Right lobe of liver (tissue), 6 donors: ENCODE data around the gene SOD2. TPM values are rescaled to one million over a fixed set of nuclear protein-coding genes. Genes with fewer than 3 reads are reported as not detected.
A peak's percentile ranks its signal among the peaks of the same experiment; 100 is the strongest.
"Not testable (repeated sequence)": the region's sequence is repeated elsewhere in the genome, so short reads cannot be mapped to it uniquely, and the experiment has no call there.

Experiments
- ATAC-seq, 4 donors: fragments of 200-7000 bp; cut with Tn5 transposase; one replicate each; pipeline ENCODE4 v1.9.1; 2020; ENCODE audit warnings: mild to moderate bottlenecking in 4 of 4, moderate library complexity in 4 of 4
- DNase-seq, 3 donors: peaks; one replicate each; pipeline ENCODE4 v3.0.0-alpha.2; 2020
- H3K27ac ChIP-seq, 3 donors: fragments of 200-600 bp; one replicate each; pipeline ENCODE4 v1.8.0; 2022
- H3K27me3 ChIP-seq, 2 donors: fragments of 200-600 bp; one replicate each; pipeline ENCODE4 v1.8.0; 2022
- H3K36me3 ChIP-seq, 4 donors: fragments of 200-600 bp; sonication (generic) in 1 of 4; one replicate each; pipeline versions ENCODE4 v1.5.1 to v1.8.0; 2017 to 2022; ENCODE audit warnings: control low read depth in 1 of 4
- H3K4me1 ChIP-seq, 4 donors: fragments of 200-600 bp; sonication (generic) in 1 of 4; one replicate each; pipeline versions ENCODE4 v1.5.1 to v1.8.0; 2017 to 2022; ENCODE audit warnings: control low read depth in 1 of 4
- H3K4me3 ChIP-seq, 3 donors: fragments of 200-600 bp; one replicate each; pipeline ENCODE4 v1.8.0; 2022
- H3K9me3 ChIP-seq, 4 donors: fragments of 200-600 bp; sonication (generic) in 1 of 4; one replicate each; pipeline versions ENCODE4 v1.5.1 to v1.8.0; 2017 to 2022; ENCODE audit warnings: control low read depth in 1 of 4
- CTCF ChIP-seq, 4 donors: fragments of 200-600 bp in 3 of 4; fragments of 450-650 bp in 1 of 4; IDR thresholded peaks; one replicate each; pipeline versions ENCODE4 v1.5.1 to v1.8.0; 2016 to 2022; ENCODE audit warnings: antibody characterized with exemption in 4 of 4, mild to moderate bottlenecking in 2 of 4
- POLR2A ChIP-seq: fragments of 450-650 bp; IDR thresholded peaks from one replicate; pipeline ENCODE4 v1.6.1; 2017; ENCODE audit warnings: antibody characterized with exemption, mild to moderate bottlenecking
- WGBS: methylation state at CpG from one replicate; pipeline ENCODE4 v1.1.6; 2018; ENCODE audit warnings: low coverage, low lambda C conversion rate; ENCODE audit not compliant: insufficient coverage; ENCODE audit errors: missing lambda C conversion rate; 5-methylcytosine and 5-hydroxymethylcytosine counted together
- intact Hi-C, 2 donors: fragments of 100-400 bp; cut with DNase I; formaldehyde crosslinking; loops; one replicate each; pipeline versions ENCODE4 v1.11.2 to v1.14.1; 2022
- total RNA-seq, 6 experiments: library from RNA; depleted of rRNA in 2 of 6; stranded (reverse); fragments of >200 nt in 2 of 6; fragmentation: NEBNext Ultra II Directional in 3 of 6; extraction: Animal tissue kit (Norgen Biotek cat#: 25700) in 3 of 6; gene quantifications; one replicate each; pipeline versions ENCODE4 v1.1.0 to v1.2.4, GENCODE V29; 2016 to 2023
- donor health status: DM: no; HTN: yes; CAD: no.
- donor health status: DM: no; HTN: no; CAD: no.
- donor health status: DM: no; HTN: no; CAD: no.
- donor health status: DM: no; HTN: yes; CAD: no.
- donor health status: DM: no; HTN: yes; CAD: no.

Gene SOD2
- total RNA-seq, 6 experiments from 2014 or later: 606 to 3,254 (median 1,720) TPM

- whole genome bisulfite sequencing: 1% methylated on average over 11 of the region's 11 CpGs
- intact Hi-C loops: no loop called here
- peak in 3 of 4 donors; percentile 10 to 49 (median 20) for ATAC-seq
- TF ChIP-seq POLR2A: peak; percentile 56
- TF ChIP-seq CTCF (IDR thresholded peaks at IDR 0.05): peak; percentile 57 to 97 (median 74)
- Histone ChIP-seq H3K27me3 (no peaks in the 10 kb centered on the region), H3K9me3 (no peaks in the 10 kb centered on the region), H3K36me3 (peaks cover under 1 to 32% (median 12%) of the 10 kb centered on the region in 4 donors), H3K27ac (peak overlapping the region; percentile 98 to 99 (median 98)), H3K4me1 (peaks cover 0 to 50% (median 6%) of the 10 kb centered on the region in 4 donors), H3K4me3 (peak overlapping the region; percentile 83 to 92 (median 92))
- DNase-seq: no peak
Observed at GRCh38 chr6:159691133-159691962, 1.7 kb downstream of the SOD2 start.

- Histone ChIP-seq H3K27ac (peak overlapping the region; percentile 98 to 99 (median 98)), H3K4me3 (peak overlapping the region in 2 of 3 donors; percentile 83 to 92), H3K4me1 (peaks cover 0 to 50% (median 6%) of the 10 kb centered on the region in 4 donors), H3K36me3 (peaks cover 6 to 43% (median 15%) of the 10 kb centered on the region in 4 donors)
- H3K9me3 ChIP-seq, intact Hi-C loops, DNase-seq, H3K27me3 ChIP-seq: not testable (repeated sequence)
- peak in 1 of 4 donors; percentile 0 for ATAC-seq
- 78% methylated on average over 6 of the region's 13 CpGs for WGBS
Observed at GRCh38 chr6:159690135-159690534, 2.9 kb downstream of the SOD2 start.

- no peaks in the 10 kb centered on the region for H3K27me3 ChIP-seq
- peaks cover 6 to 55% (median 20%) of the 10 kb centered on the region in 4 donors for H3K36me3 ChIP-seq
- TF ChIP-seq CTCF (IDR thresholded peaks at IDR 0.05) (no peak), POLR2A (peak; percentile 38)
- peaks cover 0 to 48% (median 7%) of the 10 kb centered on the region in 4 donors for H3K4me1 ChIP-seq
- H3K9me3 ChIP-seq: no peaks in the 10 kb centered on the region
- intact Hi-C loops: no loop called here
- 58% methylated on average over 2 of the region's 6 CpGs for WGBS
- peak overlapping the region in 2 of 3 donors; percentile 2 to 98 for H3K27ac ChIP-seq
- DNase-seq (peak in 1 of 3 donors; percentile 66), ATAC-seq (peak in 1 of 4 donors; percentile 11)
- H3K4me3 ChIP-seq: no peak overlapping the region
Observed at GRCh38 chr6:159689001-159689400, 4.0 kb downstream of the SOD2 start.

- Histone ChIP-seq H3K4me3 (no peak overlapping the region), H3K36me3 (peaks cover 6 to 61% (median 25%) of the 10 kb centered on the region in 4 donors), H3K27ac (peak overlapping the region in 1 of 3 donors; percentile 98), H3K27me3 (no peaks in the 10 kb centered on the region), H3K4me1 (peaks cover 0 to 53% (median 7%) of the 10 kb centered on the region in 4 donors), H3K9me3 (no peaks in the 10 kb centered on the region)
- 65% methylated on average over 5 of the region's 5 CpGs for WGBS
- TF ChIP-seq CTCF (IDR thresholded peaks at IDR 0.05) (no peak), POLR2A (no peak)
- peak in 1 of 4 donors; percentile 0 for ATAC-seq
- DNase-seq: no peak
- intact Hi-C loops: no loop called here
Observed at GRCh38 chr6:159688266-159688905, 4.7 kb downstream of the SOD2 start.
